GM23338 (cell line): ENCODE data around the gene YIPF2. TPM values are rescaled to one million over a fixed set of nuclear protein-coding genes. Genes with fewer than 3 reads are reported as not detected.

Experiments used
- ATAC-seq: fragments of 200-7000 bp; cut with Tn5 transposase; 3 replicates; pipeline ENCODE4 v1.9.1; 2020
- DNase-seq: peaks from one replicate; pipeline ENCODE4 v3.0.0-alpha.2; 2015; ENCODE audit warnings: low spot score
- H2AFZ ChIP-seq: fragments of 200-600 bp; sonication (generic); 2 replicates; pipeline ENCODE4 v1.8.0; 2016; ENCODE audit warnings: antibody characterized with exemption, mild to moderate bottlenecking, moderate library complexity
- H3F3A ChIP-seq: fragments of 200-600 bp; sonication (generic); replicated peaks from 2 replicates; pipeline ENCODE4 v1.8.0; 2017; ENCODE audit warnings: antibody characterized with exemption, mixed run types, low read depth
- H3K27ac ChIP-seq: fragments of 200-600 bp; sonication (generic); 2 replicates; pipeline ENCODE4 v1.6.1; 2016; ENCODE audit warnings: low read depth
- H3K27me3 ChIP-seq: fragments of 200-600 bp; sonication (generic); 2 replicates; pipeline ENCODE4 v1.8.0; 2016; ENCODE audit warnings: mild to moderate bottlenecking, mixed run types, moderate library complexity; ENCODE audit not compliant: insufficient read depth
- H3K36me3 ChIP-seq: fragments of 200-600 bp; sonication (generic); 2 replicates; pipeline ENCODE4 v1.8.0; 2016; ENCODE audit warnings: mild to moderate bottlenecking; ENCODE audit not compliant: insufficient read depth
- H3K4me1 ChIP-seq: fragments of 200-600 bp; sonication (generic); 2 replicates; pipeline ENCODE4 v1.8.0; 2016; ENCODE audit warnings: mild to moderate bottlenecking, moderate library complexity; ENCODE audit not compliant: insufficient read depth
- H3K4me2 ChIP-seq: fragments of 200-600 bp; sonication (generic); 2 replicates; pipeline ENCODE4 v1.7.1; 2017; ENCODE audit warnings: mixed run types
- H3K4me3 ChIP-seq: fragments of 200-600 bp; sonication (generic); 2 replicates; pipeline ENCODE4 v1.6.1; 2016; ENCODE audit warnings: mixed run types
- H3K79me2 ChIP-seq: fragments of 200-600 bp; sonication (generic); replicated peaks from 2 replicates; pipeline ENCODE4 v1.8.0; 2017; ENCODE audit warnings: mild to moderate bottlenecking; ENCODE audit not compliant: insufficient read depth
- H3K9me2 ChIP-seq: fragments of 200-600 bp; sonication (generic); 2 replicates; pipeline ENCODE4 v1.8.0; 2017; ENCODE audit not compliant: insufficient read depth
- H4K20me1 ChIP-seq: fragments of 200-600 bp; sonication (generic); replicated peaks from 2 replicates; pipeline ENCODE4 v1.8.0; 2017; ENCODE audit warnings: mild to moderate bottlenecking; ENCODE audit not compliant: insufficient read depth
- H3K27ac Mint-ChIP-seq: 2 replicates; pipeline ENCODE4 v1.8.0; 2020; ENCODE audit warnings: inconsistent platforms, mild to moderate bottlenecking, moderate library complexity, mixed read lengths
- H3K27me3 Mint-ChIP-seq: 3 replicates; pipeline ENCODE4 v1.8.0; 2022; ENCODE audit warnings: low read depth, mild to moderate bottlenecking, moderate library complexity, mixed read lengths, inconsistent platforms; ENCODE audit not compliant: insufficient read depth, poor library complexity
- H3K36me3 Mint-ChIP-seq: 3 replicates; pipeline ENCODE4 v1.8.0; 2021; ENCODE audit warnings: low read depth, mild to moderate bottlenecking, inconsistent platforms, moderate library complexity, mixed read lengths
- H3K4me1 Mint-ChIP-seq: 3 replicates; pipeline ENCODE4 v1.8.0; 2020; ENCODE audit warnings: mild to moderate bottlenecking, inconsistent platforms, mixed read lengths
- H3K4me3 Mint-ChIP-seq: 3 replicates; pipeline ENCODE4 v1.8.0; 2021; ENCODE audit warnings: moderate library complexity, mild to moderate bottlenecking, inconsistent platforms, mixed read lengths
- H3K9me3 Mint-ChIP-seq: 3 replicates; pipeline ENCODE4 v1.8.0; 2020; ENCODE audit warnings: moderate library complexity, mild to moderate bottlenecking, inconsistent platforms, mixed read lengths
- EZH2 ChIP-seq: fragments of 200-600 bp; sonication (generic); IDR thresholded peaks from one replicate; pipeline ENCODE4 v1.8.0; 2017; ENCODE audit warnings: antibody characterized with exemption, mild to moderate bottlenecking, low read depth; ENCODE audit not compliant: unreplicated experiment
- EZH2phosphoT487 ChIP-seq: fragments of 200-600 bp; sonication (generic); IDR thresholded peaks from one replicate; pipeline ENCODE4 v1.8.1; 2018; ENCODE audit warnings: antibody characterized with exemption; ENCODE audit not compliant: unreplicated experiment
- JUNB ChIP-seq: IDR thresholded peaks from one replicate; pipeline ENCODE4 v1.6.1; 2016; ENCODE audit warnings: antibody characterized with exemption; ENCODE audit not compliant: unreplicated experiment
- POLR2AphosphoS5 ChIP-seq: IDR thresholded peaks from 2 replicates; pipeline ENCODE4 v1.6.1; 2016; ENCODE audit warnings: antibody characterized with exemption, low read depth
- REST ChIP-seq: IDR thresholded peaks from one replicate; pipeline ENCODE4 v1.6.1; 2018; ENCODE audit warnings: antibody characterized with exemption; ENCODE audit not compliant: unreplicated experiment
- polyA plus RNA-seq: library from polyadenylated mRNA; unstranded; fragments of >200 nt; fragmentation: Nextera tagmentation; extraction: Ambion mirVana; gene quantifications from 2 replicates; pipeline ENCODE4 v1.2.1, GENCODE V29; 2016
- total RNA-seq: library from RNA; depleted of rRNA; stranded (reverse); fragments of >200 nt; shearing (Covaris generic); gene quantifications from 2 replicates; pipeline ENCODE4 v1.2.3, GENCODE V29; 2014
- TF ChIP-seq, protein P1 (sequence below): IDR thresholded peaks from 2 replicates; pipeline ENCODE4 v1.6.1; 2016; ENCODE audit warnings: antibody characterized with exemption
- TF ChIP-seq, protein P2 (sequence below): fragments of 250-450 bp; sonication (Bioruptor Pico); IDR thresholded peaks from 2 replicates; pipeline ENCODE4 v1.5.0; 2020; ENCODE audit warnings: mild to moderate bottlenecking, moderate library complexity

The YIPF2 gene
- total and polyA plus RNA-seq, 2 experiments from 2014 or later = 36.3 to 63.7 TPM

DNA sequence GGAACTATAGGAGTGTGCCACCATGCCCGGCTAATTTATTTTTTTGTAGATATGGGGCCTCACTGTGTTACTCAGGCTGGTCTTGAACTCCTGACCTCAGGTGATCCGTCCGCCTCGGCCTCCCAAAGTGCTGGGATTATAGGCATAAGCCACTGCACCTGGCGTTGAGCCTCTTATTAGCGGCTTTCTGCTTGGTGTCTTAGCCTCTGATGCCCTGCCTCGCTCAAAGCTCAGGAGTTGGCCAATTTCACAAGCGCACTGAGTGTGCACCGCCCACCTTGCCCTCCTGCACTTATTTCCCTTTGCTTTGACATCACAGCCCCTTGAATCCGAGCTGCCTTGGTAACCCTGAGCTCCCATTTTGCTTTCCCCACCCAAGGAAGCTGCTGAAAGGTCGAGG, 10.1 kb downstream of the YIPF2 start:
- H3K27me3 Mint-ChIP-seq = peaks cover 20% of the 10 kb centered on the region
- H3K27ac Mint-ChIP-seq = no peak overlapping the region
- Histone ChIP-seq H3K36me3 (no peaks in the 10 kb centered on the region; the same call in 1 of the 2 replicates), H3F3A (peaks cover 13% of the 10 kb centered on the region; the same call in 1 of the 2 replicates), H3K27ac (peak overlapping the region; percentile 26; the same call in 1 of the 2 replicates), H3K4me2 (no peak overlapping the region), H3K27me3 (no peaks in the 10 kb centered on the region), H4K20me1 (no peaks in the 10 kb centered on the region), H3K4me3 (no peak overlapping the region), H3K4me1 (no peaks in the 10 kb centered on the region), H3K79me2 (no peaks in the 10 kb centered on the region), H3K9me2 (no peaks in the 10 kb centered on the region), H2AFZ (no peak overlapping the region)
- TF ChIP-seq, protein P1, sequence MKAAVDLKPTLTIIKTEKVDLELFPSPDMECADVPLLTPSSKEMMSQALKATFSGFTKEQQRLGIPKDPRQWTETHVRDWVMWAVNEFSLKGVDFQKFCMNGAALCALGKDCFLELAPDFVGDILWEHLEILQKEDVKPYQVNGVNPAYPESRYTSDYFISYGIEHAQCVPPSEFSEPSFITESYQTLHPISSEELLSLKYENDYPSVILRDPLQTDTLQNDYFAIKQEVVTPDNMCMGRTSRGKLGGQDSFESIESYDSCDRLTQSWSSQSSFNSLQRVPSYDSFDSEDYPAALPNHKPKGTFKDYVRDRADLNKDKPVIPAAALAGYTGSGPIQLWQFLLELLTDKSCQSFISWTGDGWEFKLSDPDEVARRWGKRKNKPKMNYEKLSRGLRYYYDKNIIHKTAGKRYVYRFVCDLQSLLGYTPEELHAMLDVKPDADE = no peak
- TF ChIP-seq, protein P2, sequence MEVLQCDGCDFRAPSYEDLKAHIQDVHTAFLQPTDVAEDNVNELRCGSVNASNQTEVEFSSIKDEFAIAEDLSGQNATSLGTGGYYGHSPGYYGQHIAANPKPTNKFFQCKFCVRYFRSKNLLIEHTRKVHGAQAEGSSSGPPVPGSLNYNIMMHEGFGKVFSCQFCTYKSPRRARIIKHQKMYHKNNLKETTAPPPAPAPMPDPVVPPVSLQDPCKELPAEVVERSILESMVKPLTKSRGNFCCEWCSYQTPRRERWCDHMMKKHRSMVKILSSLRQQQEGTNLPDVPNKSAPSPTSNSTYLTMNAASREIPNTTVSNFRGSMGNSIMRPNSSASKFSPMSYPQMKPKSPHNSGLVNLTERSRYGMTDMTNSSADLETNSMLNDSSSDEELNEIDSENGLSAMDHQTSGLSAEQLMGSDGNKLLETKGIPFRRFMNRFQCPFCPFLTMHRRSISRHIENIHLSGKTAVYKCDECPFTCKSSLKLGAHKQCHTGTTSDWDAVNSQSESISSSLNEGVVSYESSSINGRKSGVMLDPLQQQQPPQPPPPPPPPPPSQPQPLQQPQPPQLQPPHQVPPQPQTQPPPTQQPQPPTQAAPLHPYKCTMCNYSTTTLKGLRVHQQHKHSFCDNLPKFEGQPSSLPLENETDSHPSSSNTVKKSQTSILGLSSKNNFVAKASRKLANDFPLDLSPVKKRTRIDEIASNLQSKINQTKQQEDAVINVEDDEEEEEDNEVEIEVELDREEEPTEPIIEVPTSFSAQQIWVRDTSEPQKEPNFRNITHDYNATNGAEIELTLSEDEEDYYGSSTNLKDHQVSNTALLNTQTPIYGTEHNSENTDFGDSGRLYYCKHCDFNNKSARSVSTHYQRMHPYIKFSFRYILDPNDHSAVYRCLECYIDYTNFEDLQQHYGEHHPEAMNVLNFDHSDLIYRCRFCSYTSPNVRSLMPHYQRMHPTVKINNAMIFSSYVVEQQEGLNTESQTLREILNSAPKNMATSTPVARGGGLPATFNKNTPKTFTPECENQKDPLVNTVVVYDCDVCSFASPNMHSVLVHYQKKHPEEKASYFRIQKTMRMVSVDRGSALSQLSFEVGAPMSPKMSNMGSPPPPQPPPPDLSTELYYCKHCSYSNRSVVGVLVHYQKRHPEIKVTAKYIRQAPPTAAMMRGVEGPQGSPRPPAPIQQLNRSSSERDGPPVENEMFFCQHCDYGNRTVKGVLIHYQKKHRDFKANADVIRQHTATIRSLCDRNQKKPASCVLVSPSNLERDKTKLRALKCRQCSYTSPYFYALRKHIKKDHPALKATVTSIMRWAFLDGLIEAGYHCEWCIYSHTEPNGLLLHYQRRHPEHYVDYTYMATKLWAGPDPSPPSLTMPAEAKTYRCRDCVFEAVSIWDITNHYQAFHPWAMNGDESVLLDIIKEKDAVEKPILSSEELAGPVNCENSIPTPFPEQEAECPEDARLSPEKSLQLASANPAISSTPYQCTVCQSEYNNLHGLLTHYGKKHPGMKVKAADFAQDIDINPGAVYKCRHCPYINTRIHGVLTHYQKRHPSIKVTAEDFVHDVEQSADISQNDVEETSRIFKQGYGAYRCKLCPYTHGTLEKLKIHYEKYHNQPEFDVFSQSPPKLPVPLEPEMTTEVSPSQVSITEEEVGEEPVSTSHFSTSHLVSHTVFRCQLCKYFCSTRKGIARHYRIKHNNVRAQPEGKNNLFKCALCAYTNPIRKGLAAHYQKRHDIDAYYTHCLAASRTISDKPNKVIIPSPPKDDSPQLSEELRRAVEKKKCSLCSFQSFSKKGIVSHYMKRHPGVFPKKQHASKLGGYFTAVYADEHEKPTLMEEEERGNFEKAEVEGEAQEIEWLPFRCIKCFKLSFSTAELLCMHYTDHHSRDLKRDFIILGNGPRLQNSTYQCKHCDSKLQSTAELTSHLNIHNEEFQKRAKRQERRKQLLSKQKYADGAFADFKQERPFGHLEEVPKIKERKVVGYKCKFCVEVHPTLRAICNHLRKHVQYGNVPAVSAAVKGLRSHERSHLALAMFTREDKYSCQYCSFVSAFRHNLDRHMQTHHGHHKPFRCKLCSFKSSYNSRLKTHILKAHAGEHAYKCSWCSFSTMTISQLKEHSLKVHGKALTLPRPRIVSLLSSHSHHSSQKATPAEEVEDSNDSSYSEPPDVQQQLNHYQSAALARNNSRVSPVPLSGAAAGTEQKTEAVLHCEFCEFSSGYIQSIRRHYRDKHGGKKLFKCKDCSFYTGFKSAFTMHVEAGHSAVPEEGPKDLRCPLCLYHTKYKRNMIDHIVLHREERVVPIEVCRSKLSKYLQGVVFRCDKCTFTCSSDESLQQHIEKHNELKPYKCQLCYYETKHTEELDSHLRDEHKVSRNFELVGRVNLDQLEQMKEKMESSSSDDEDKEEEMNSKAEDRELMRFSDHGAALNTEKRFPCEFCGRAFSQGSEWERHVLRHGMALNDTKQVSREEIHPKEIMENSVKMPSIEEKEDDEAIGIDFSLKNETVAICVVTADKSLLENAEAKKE = no peak
- TF ChIP-seq POLR2AphosphoS5 (no peak), JUNB (no peak), REST (no peak), EZH2phosphoT487 (no peak), EZH2 (no peak)
- ATAC-seq = no peak
- H3K4me3 Mint-ChIP-seq = no peak overlapping the region
- no peaks in the 10 kb centered on the region for H3K9me3 Mint-ChIP-seq
- no peaks in the 10 kb centered on the region; the same call in 2 of the 3 replicates for H3K4me1 Mint-ChIP-seq
- H3K36me3 Mint-ChIP-seq = peaks cover 45% of the 10 kb centered on the region
- no peak for DNase-seq
